Keratinocyte (primary cell): ENCODE measurements around the gene CCDC83.

Source experiments
- EZH2 ChIP-seq: IDR thresholded peaks from one replicate; pipeline ENCODE4 v1.6.1; 2012; ENCODE audit warnings: inconsistent platforms, mild to moderate bottlenecking, low read length, moderate library complexity
- TF ChIP-seq, protein P1 (sequence below), 3 experiments: IDR thresholded peaks in 1 of 3; conservative IDR thresholded peaks in 1 of 3; optimal IDR thresholded peaks in 1 of 3; 2 replicates in 2 of 3; 3 replicates in 1 of 3; pipeline versions ENCODE3 to v1.5.1; 2011; ENCODE audit warnings: low read length in 3 of 3, mild to moderate bottlenecking in 3 of 3, moderate library complexity in 2 of 3, control low read depth in 1 of 3, inconsistent platforms in 1 of 3; ENCODE audit not compliant: insufficient read depth in 2 of 3; ENCODE audit errors: extremely low read depth in 1 of 3

DNA sequence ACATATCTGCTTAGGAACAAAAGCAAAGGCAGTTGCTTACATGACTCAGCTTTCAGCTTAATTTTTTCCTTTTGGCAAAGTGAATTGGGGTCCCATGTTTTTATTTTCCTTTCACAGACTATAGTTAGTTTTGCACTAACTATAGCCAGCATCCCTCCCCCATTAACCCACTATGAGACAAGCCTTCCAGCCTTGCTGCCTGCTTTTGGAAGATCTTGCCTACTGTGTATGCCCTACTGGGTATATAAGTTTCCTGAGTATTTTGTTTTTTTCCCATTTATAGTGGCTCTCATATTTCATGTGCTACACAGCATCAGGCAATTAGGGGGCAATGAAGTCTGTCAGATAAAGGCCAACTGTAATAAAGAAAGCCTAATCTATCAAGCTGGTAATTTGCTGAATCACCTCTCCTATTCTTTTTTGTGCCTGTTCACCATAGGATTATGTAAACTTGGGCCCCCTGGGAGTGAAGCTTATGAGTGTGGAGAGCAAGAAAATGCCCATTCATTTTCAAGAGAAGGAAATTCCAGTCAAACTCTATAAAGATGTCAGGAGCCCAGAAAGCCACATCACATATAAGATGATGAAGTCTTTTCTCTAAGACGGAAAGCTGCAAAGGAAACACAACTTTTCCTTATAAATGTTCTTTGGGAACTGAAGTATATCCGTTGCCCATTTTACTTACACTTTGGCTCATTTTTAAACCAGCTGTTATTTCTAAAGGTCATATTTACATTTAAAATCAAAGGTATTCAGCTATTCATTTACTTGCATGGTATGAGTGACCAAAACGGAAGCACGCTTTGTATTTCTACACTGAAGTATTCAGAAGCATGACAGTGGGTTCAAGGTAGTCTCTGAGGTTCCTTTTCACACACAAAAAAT, 64.0 kb downstream of the CCDC83 start:
- TF ChIP-seq, protein P1, sequence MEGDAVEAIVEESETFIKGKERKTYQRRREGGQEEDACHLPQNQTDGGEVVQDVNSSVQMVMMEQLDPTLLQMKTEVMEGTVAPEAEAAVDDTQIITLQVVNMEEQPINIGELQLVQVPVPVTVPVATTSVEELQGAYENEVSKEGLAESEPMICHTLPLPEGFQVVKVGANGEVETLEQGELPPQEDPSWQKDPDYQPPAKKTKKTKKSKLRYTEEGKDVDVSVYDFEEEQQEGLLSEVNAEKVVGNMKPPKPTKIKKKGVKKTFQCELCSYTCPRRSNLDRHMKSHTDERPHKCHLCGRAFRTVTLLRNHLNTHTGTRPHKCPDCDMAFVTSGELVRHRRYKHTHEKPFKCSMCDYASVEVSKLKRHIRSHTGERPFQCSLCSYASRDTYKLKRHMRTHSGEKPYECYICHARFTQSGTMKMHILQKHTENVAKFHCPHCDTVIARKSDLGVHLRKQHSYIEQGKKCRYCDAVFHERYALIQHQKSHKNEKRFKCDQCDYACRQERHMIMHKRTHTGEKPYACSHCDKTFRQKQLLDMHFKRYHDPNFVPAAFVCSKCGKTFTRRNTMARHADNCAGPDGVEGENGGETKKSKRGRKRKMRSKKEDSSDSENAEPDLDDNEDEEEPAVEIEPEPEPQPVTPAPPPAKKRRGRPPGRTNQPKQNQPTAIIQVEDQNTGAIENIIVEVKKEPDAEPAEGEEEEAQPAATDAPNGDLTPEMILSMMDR (optimal IDR thresholded peaks at IDR 0.05 in 1 of 3, IDR thresholded peaks at IDR 0.05 in 1 of 3, conservative IDR thresholded peaks at IDR 0.05 in 1 of 3; ENCODE audit: extremely low read depth in 1 of 3, insufficient read depth in 2 of 3, low read length in 3 of 3): no peak
- no peak for TF ChIP-seq EZH2
